SK-N-MC (cell line): Measurements from ENCODE around the gene SPTLC3.

Experiments used
- DNase-seq: peaks from one replicate; pipeline ENCODE4 v3.0.0-alpha.2; 2011; ENCODE audit warnings: low read depth, low spot score
- H3K27ac ChIP-seq: fragments of 200-600 bp; sonication (generic); 2 replicates; pipeline ENCODE4 v1.5.1; 2016; ENCODE audit warnings: mixed run types
- H3K36me3 ChIP-seq: fragments of 200-600 bp; sonication (generic); 2 replicates; pipeline ENCODE4 v1.6.1; 2017; ENCODE audit warnings: antibody characterized with exemption, low read length, mixed read lengths; ENCODE audit not compliant: insufficient read depth
- H3K4me3 ChIP-seq: fragments of 200-600 bp; sonication (generic); 2 replicates; pipeline ENCODE4 v1.5.1; 2016
- H3K9ac ChIP-seq: fragments of 200-600 bp; sonication (generic); 2 replicates; pipeline ENCODE4 v1.8.0; 2017; ENCODE audit warnings: mixed run types, mixed read lengths; ENCODE audit not compliant: insufficient read length
- H3K9me3 ChIP-seq: fragments of 200-600 bp; sonication (generic); 2 replicates; pipeline ENCODE4 v1.6.1; 2017; ENCODE audit warnings: low read depth, mild to moderate bottlenecking, antibody characterized with exemption, low read length, moderate library complexity, mixed read lengths
- EZH2 ChIP-seq: fragments of 200-600 bp; sonication (generic); IDR thresholded peaks from one replicate; pipeline ENCODE4 v1.6.1; 2017; ENCODE audit warnings: antibody characterized with exemption
- FOXP2 ChIP-seq: optimal IDR thresholded peaks from 2 replicates; pipeline ENCODE3; 2011; ENCODE audit warnings: mild to moderate bottlenecking, moderate library complexity; ENCODE audit not compliant: insufficient read depth; ENCODE audit errors: extremely low read length, control extremely low read depth
- POLR2AphosphoS5 ChIP-seq: IDR thresholded peaks from 2 replicates; pipeline ENCODE4 v1.6.1; 2012; ENCODE audit warnings: mild to moderate bottlenecking, low read depth, low read length, borderline replicate concordance

The SPTLC3 gene

GRCh38 chr20:13105039-13105438 is 96.3 kb downstream of the SPTLC3 start:
- H3K9me3 ChIP-seq = no peaks in the 10 kb centered on the region
- no peak for DNase-seq
- no peak overlapping the region for H3K27ac ChIP-seq
- TF ChIP-seq FOXP2 (no peak), EZH2 (no peak), POLR2AphosphoS5 (no peak)
- no peak overlapping the region for H3K4me3 ChIP-seq
- H3K36me3 ChIP-seq = no peaks in the 10 kb centered on the region
- no peak overlapping the region for H3K9ac ChIP-seq

GRCh38 chr20:13105864-13106457 is 97.2 kb downstream of the SPTLC3 start:
- no peaks in the 10 kb centered on the region for H3K9me3 ChIP-seq
- H3K4me3 ChIP-seq = no peak overlapping the region
- H3K9ac ChIP-seq = no peak overlapping the region
- no peak overlapping the region for H3K27ac ChIP-seq
- TF ChIP-seq EZH2 = no peak
- TF ChIP-seq FOXP2 = no peak
- TF ChIP-seq POLR2AphosphoS5 = no peak
- no peaks in the 10 kb centered on the region for H3K36me3 ChIP-seq
- no peak for DNase-seq

DNA sequence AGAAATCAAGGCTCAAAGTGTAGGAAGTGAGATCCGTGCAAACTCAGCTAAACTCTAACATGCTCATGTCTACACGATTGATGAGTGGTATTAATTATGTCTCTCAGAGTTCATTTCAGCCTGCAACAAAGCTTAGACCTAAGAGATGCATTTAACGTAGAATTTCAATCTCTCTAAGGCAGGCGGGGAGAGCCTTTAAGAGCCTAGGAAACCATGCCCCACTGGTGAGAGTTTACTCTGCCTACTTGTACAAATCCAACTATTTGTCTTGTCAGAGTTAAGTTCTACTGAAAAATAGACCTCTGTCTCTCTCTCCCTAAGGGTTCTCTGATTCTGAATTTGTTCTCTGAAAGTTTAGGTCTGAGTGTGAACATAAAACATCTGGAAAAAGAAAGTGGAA is 100.9 kb downstream of the SPTLC3 start:
- H3K4me3 ChIP-seq = no peak overlapping the region
- no peak overlapping the region for H3K27ac ChIP-seq
- TF ChIP-seq POLR2AphosphoS5 = no peak
- no peak for TF ChIP-seq FOXP2
- no peak for TF ChIP-seq EZH2

DNA sequence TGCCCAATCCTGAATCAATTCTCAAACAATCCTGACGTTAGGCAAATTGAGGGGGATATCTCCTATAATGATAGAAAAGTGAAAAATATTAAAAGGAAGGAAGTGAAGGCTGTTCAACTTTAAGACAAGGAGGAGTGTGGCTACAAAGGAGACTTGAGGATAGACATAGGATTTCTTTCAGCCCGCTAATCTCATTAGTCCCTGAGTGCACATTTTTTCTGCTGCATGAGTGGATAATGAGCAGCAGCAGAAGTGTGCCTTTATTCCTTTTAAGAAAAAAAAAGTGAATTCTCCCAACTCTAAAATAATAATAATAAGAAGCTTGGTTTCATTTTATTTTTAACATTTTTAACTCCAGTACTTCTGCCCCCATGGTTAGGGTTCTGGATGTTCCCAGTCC is 102.0 kb downstream of the SPTLC3 start:
- TF ChIP-seq POLR2AphosphoS5 (no peak), EZH2 (no peak), FOXP2 (no peak)
- Histone ChIP-seq H3K9me3 (no peaks in the 10 kb centered on the region), H3K4me3 (no peak overlapping the region), H3K36me3 (no peaks in the 10 kb centered on the region), H3K27ac (no peak overlapping the region), H3K9ac (no peak overlapping the region)
- DNase-seq = no peak

More for the DNA sequence above, 100.9 kb downstream of the SPTLC3 start:
- DNase-seq = no peak
- Histone ChIP-seq H3K36me3 (no peaks in the 10 kb centered on the region), H3K9ac (no peak overlapping the region), H3K9me3 (no peaks in the 10 kb centered on the region)

GRCh38 chr20:13111249-13111911 is 102.6 kb downstream of the SPTLC3 start:
- Histone ChIP-seq H3K4me3 (no peak overlapping the region), H3K27ac (no peak overlapping the region), H3K36me3 (no peaks in the 10 kb centered on the region), H3K9me3 (no peaks in the 10 kb centered on the region), H3K9ac (no peak overlapping the region)
- no peak for DNase-seq
- TF ChIP-seq POLR2AphosphoS5 (no peak), EZH2 (no peak), FOXP2 (no peak)

GRCh38 chr20:13113731-13114130 is 105.0 kb downstream of the SPTLC3 start:
- TF ChIP-seq FOXP2 = no peak
- no peak for TF ChIP-seq EZH2
- no peak for TF ChIP-seq POLR2AphosphoS5
- H3K4me3 ChIP-seq = no peak overlapping the region
- no peak for DNase-seq
- no peaks in the 10 kb centered on the region for H3K9me3 ChIP-seq
- no peaks in the 10 kb centered on the region for H3K36me3 ChIP-seq
- H3K9ac ChIP-seq = no peak overlapping the region
- H3K27ac ChIP-seq = no peak overlapping the region

DNA sequence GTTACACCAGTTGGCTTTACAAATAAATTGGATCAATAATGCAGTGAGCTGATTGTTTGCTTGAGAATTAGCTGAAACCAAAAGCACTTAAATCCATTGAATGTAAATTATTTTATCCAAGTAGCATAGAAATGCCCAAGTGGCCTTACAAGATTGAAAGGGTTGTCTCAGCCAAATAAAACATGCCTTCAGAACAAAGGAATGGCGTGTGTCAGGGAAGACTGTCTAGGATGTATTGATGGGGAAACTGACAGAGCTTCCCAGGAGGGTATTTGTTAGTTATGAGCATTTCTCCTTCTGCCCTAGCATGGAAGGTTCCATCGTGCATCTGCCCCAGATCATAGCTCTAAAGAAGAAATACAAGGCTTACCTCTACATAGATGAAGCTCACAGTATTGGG is 108.4 kb downstream of the SPTLC3 start:
- no peak for DNase-seq
- TF ChIP-seq FOXP2 (no peak), EZH2 (no peak), POLR2AphosphoS5 (no peak)
- Histone ChIP-seq H3K9ac (no peak overlapping the region), H3K4me3 (no peak overlapping the region), H3K9me3 (no peaks in the 10 kb centered on the region), H3K36me3 (no peaks in the 10 kb centered on the region), H3K27ac (no peak overlapping the region)

- Histone ChIP-seq H3K9me3 (no peaks in the 10 kb centered on the region), H3K9ac (no peak overlapping the region), H3K4me3 (no peak overlapping the region), H3K36me3 (no peaks in the 10 kb centered on the region), H3K27ac (no peak overlapping the region)
- TF ChIP-seq FOXP2 (no peak), EZH2 (no peak)
- no peak for DNase-seq
These were observed 109.9 kb downstream of the SPTLC3 start for GRCh38 chr20:13118676-13119075.

DNA sequence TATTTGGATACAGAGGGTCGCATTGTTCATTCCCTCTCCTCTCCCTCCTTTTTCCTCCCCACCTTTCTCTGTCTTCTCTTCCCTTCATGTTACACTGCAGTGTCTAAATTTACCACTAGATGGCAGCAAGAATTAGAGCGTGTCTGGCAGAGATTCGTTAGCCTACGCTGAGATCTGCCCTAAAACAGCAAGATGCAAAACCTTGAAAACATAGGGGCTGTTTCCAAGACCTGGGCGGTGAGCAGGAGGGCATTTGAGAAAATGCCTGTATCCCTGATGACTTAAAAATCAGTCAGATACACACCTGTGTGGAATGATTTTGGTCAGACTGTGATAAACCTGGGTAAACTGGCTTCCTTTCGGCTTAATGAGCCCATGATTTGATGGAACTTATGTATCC is 110.8 kb downstream of the SPTLC3 start:
- TF ChIP-seq FOXP2 = no peak
- TF ChIP-seq EZH2 = no peak
- TF ChIP-seq POLR2AphosphoS5 = no peak
- Histone ChIP-seq H3K9me3 (no peaks in the 10 kb centered on the region), H3K36me3 (no peaks in the 10 kb centered on the region), H3K27ac (no peak overlapping the region), H3K9ac (no peak overlapping the region), H3K4me3 (no peak overlapping the region)
- peak; percentile 32 for DNase-seq
